GM10248 (cell line): ENCODE results near the gene ERN1.

Experiments
- CTCF ChIA-PET: fragments of 300-600 bp; sonication (Branson Sonifier 250); formaldehyde crosslinking; extraction: SDS; loops from one replicate; lab custom pipeline; 2021; ENCODE audit warnings: antibody characterized with exemption; lab: Yijun Ruan, JAX
- POLR2A ChIA-PET: fragments of 350-650 bp; sonication (Branson Sonifier 250); formaldehyde crosslinking; extraction: SDS; loops from one replicate; lab custom pipeline; 2020; ENCODE audit warnings: antibody characterized with exemption; lab: Yijun Ruan, JAX
- DNase-seq: peaks from one replicate; pipeline ENCODE4 v3.0.0; 2012; ENCODE audit errors: extremely low spot score
- TF ChIP-seq, protein P1 (sequence below): IDR thresholded peaks from 2 replicates; pipeline ENCODE4 v1.5.1; 2012; ENCODE audit warnings: mild to moderate bottlenecking, low read depth; ENCODE audit errors: extremely low read depth, missing control alignments, control extremely low read depth

The ERN1 gene

GRCh38 chr17:64092952-64093451, 36.9 kb downstream of the ERN1 start:
- no peak for DNase-seq
- CTCF ChIA-PET, result interaction anchor here (0.9 to 3.5 kb wide), 16 partner anchors 8 to 67 kb away, joined by 3 to 14 read pairs (median 5); no protein-coding TSS in a partner anchor
- POLR2A ChIA-PET, result interaction anchor here (0.6 to 1.1 kb wide), 2 partner anchors 13 to 53 kb away, joined by 3 read pairs; no protein-coding TSS in a partner anchor
- TF ChIP-seq, protein P1, sequence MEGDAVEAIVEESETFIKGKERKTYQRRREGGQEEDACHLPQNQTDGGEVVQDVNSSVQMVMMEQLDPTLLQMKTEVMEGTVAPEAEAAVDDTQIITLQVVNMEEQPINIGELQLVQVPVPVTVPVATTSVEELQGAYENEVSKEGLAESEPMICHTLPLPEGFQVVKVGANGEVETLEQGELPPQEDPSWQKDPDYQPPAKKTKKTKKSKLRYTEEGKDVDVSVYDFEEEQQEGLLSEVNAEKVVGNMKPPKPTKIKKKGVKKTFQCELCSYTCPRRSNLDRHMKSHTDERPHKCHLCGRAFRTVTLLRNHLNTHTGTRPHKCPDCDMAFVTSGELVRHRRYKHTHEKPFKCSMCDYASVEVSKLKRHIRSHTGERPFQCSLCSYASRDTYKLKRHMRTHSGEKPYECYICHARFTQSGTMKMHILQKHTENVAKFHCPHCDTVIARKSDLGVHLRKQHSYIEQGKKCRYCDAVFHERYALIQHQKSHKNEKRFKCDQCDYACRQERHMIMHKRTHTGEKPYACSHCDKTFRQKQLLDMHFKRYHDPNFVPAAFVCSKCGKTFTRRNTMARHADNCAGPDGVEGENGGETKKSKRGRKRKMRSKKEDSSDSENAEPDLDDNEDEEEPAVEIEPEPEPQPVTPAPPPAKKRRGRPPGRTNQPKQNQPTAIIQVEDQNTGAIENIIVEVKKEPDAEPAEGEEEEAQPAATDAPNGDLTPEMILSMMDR, result no peak

- ChIA-PET CTCF (interaction anchor here (0.9 to 3.5 kb wide), 13 partner anchors 8 to 66 kb away, joined by 3 to 14 read pairs (median 5); no protein-coding TSS in a partner anchor), POLR2A (interaction anchor here (0.6 to 1.1 kb wide), 2 partner anchors 14 to 53 kb away, joined by 3 read pairs; no protein-coding TSS in a partner anchor)
- no peak for DNase-seq
- TF ChIP-seq, protein P1, result no peak
These were observed 37.8 kb downstream of the ERN1 start for GRCh38 chr17:64092113-64092512.

DNA sequence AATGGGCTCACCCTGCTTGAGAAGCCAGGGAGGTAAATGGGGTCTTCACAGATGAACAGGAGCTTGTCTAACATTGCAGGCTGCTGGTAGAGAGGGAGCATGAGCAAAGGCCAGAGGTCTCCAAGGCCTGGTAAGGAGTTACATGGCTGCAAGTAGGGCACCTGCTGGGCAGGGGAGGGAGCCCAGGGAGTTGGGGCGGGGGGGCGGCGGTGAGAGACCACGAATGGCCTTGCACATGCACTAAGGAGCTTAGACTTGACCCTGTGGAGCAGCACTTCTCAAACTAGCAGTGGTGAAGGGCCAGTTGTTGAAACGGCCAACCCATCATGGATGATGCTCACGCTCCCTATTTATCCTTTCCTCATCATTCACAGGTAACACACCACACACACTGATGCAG, 38.4 kb downstream of the ERN1 start:
- ChIA-PET CTCF (interaction anchor here (1.2 to 3.5 kb wide), 6 partner anchors 9 to 30 kb away, joined by 3 to 14 read pairs (median 4); no protein-coding TSS in a partner anchor), POLR2A (no interaction called here)
- TF ChIP-seq, protein P1, result no peak
- DNase-seq, result no peak

GRCh38 chr17:64091116-64091515, 38.8 kb downstream of the ERN1 start:
- TF ChIP-seq, protein P1, result no peak
- ChIA-PET POLR2A (no interaction called here), CTCF (interaction anchor here (1.2 to 3.5 kb wide), 5 partner anchors 10 to 43 kb away, joined by 3 to 14 read pairs (median 5); no protein-coding TSS in a partner anchor)
- DNase-seq, result peak; percentile 55

DNA sequence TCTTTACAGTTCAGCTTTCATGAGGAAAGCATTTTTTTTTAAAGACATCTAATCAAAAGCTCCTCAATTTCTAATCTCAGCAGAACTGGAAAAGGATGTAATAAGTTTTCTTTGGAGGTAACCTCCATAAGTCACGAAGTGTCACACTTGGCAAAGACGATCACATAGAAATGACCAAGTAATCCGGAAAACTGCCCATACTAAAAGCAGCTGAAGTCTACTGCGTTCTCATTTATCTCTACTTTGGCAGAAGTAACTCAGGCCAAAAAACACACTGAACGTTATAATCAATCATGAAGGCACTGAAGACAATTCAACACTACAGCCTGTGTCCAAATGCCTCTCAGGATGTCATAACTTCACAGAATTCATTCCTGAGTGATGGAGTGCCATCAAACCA, 39.8 kb downstream of the ERN1 start:
- no peak for DNase-seq
- TF ChIP-seq, protein P1, result no peak
- POLR2A ChIA-PET, result no interaction called here
- CTCF ChIA-PET, result interaction anchor here (1.2 to 3.5 kb wide), 5 partner anchors 11 to 144 kb away, joined by 3 to 14 read pairs (median 6); no protein-coding TSS in a partner anchor

DNA sequence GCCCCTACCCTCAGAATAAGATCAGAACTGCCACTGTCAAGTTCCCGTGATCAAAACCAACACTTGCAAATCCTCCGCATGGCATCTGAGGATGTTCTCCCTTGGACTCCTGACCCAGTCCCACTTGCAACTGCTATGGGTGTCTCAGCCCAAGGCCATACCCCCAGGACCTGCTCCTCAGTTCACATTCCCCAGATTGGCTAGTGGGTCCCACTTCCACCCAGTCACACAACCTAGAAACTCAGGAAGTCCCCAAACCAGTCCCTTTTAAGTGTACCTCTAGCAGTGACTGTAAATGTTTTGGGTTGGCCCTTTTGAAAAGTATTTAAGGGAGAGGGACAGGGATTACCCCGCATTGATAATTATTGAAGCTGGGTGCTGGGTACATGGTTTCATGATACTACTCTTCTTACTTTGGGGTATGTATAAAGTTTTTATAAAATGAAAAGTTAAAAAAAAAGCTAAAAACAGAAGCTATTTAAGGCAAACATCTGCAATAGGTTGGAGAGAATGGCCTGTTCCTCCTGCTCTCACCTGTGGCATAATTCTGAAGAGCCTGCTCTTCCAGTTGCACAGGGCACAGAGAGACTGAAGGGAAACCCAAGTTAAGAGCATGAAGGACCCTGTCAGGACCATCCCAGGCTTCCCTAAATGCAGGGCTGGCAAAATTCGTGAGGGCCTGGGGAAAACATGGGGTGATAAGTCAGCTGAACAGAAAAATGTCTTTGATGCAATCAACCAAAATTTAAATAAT, 42.5 kb downstream of the ERN1 start:
- CTCF ChIA-PET, result interaction anchor here (0.8 to 1.6 kb wide), 10 partner anchors 13 to 195 kb away, joined by 3 to 7 read pairs (median 4); no protein-coding TSS in a partner anchor
- POLR2A ChIA-PET, result interaction anchor here (0.5 kb wide), 1 partner anchor 570 kb away, joined by 4 read pairs; no protein-coding TSS in a partner anchor
- no peak for DNase-seq
- TF ChIP-seq, protein P1, result no peak
